NCI-H748 (cell line): ENCODE data around the gene CLEC14A.

Source experiments
- DNase-seq: peaks from one replicate; lab custom pipeline; 2025; ENCODE audit not compliant: unreplicated experiment; lab: John Stamatoyannopoulos, UW

The CLEC14A gene

GRCh38 chr14:38206689-38207376 is 49.1 kb downstream of the CLEC14A start:
- no peak for DNase-seq

DNA sequence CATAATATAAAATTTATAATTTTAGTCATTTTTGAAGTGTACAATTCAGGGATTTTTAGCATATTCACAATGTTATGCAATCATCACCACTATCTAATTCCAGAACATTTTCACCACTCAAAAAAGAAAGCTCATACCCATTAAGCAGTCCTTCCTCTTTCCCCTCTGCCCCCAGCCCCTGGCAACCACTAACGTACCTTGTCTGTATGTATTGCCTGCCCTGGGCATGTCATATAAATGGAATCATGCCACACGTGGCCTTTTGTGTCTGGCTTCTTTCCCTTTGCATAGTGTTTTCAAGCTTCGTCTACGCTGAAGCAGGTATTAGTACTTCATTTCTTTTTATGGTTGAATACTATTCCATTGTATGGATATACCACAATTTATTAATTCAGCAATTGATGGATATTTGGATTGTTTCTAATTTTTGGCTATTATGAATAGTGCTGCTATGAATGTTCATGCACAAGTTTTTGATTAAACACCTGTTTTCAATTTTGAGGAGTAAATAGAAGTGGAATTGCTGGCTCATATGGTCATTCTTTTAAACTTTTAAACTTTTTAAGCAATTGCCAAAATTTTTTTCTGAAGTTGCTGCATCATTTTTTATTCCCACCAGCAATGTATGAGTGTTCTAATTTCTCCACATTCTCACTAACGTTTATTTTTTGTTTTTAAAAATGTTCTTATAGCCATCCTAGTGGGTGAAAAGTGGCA is 49.8 kb downstream of the CLEC14A start:
- DNase-seq = no peak

DNA sequence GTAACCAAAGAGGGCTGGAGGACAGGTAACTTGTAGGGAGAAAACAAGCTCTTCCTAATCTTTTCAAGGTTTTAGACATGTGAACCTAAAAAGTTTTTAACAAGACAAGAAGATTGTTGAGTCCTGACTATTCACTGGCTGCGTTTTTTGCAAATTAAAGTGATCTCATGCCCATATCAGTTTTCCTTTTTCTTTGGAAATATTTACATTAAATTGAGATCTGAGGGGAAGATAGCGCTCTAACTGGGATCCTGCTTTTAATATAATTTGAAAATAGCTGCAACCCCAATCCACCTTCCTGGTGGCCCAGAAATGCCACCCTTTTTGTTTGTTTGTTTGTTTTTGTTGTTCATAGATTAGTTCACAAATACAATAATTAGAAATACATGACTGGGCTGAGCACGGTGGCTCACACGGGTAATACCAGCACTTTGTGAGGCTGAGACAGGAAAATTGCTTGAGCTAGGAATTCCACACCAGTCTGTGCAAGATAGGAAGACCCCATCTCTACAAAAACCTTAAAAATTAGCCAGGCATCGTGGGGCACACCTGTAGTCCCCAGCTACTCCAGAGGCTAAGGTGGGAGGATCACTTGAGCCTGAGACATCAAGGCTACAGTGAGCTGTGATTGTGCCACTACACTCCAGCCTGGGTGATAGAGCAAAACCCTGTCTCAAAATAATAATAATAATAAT is 50.6 kb downstream of the CLEC14A start:
- DNase-seq = no peak

DNA sequence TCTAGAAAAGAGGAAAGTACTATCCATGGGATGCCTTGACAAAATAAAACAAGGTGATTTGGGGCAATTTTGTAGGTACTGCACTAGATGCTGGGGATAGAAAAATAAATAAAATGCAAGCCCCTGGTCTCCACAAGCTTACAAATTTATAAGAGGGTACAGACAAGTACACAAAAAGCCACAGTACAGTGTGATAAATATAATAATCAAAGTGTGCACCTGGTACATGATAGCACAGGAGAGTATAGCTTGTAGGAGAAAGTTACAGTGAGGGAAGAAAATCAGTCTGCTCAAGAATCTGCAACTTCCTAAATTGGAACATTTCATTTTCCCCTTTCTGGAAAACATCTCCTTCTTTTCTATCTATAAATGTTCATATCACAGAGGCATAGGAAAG is 51.2 kb downstream of the CLEC14A start:
- DNase-seq = no peak
